Thyroid gland (tissue), 4 donors: ENCODE measurements around the gene CDH23. TPM values are rescaled to one million over a fixed set of nuclear protein-coding genes. Genes with fewer than 3 reads are reported as not detected.

Source experiments
- DNase-seq, 2 donors: peaks; one replicate each; pipeline ENCODE4 v3.0.0-alpha.2; 2019
- H3K27ac ChIP-seq, 3 donors: fragments of 200-600 bp; sonication (generic); 1 replicate in 2 of 3; 2 replicates in 1 of 3; pipeline ENCODE4 v1.5.1; 2016 to 2019; ENCODE audit warnings: mild to moderate bottlenecking in 1 of 3, moderate library complexity in 1 of 3
- H3K27me3 ChIP-seq: fragments of 200-600 bp; sonication (generic); one replicate; pipeline ENCODE4 v1.5.1; 2019
- H3K36me3 ChIP-seq, 2 donors: fragments of 200-600 bp; sonication (generic); one replicate each; pipeline ENCODE4 v1.5.1; 2016 to 2019
- H3K4me1 ChIP-seq, 2 donors: fragments of 200-600 bp; sonication (generic); one replicate each; pipeline ENCODE4 v1.5.1; 2017 to 2019
- H3K4me3 ChIP-seq, 3 donors: fragments of 200-600 bp; sonication (generic); replicated peaks in 1 of 3; 1 replicate in 2 of 3; 2 replicates in 1 of 3; pipeline ENCODE4 v1.5.1; 2016; ENCODE audit warnings: mild to moderate bottlenecking in 1 of 3
- H3K9me3 ChIP-seq: fragments of 200-600 bp; sonication (generic); one replicate; pipeline ENCODE4 v1.5.1; 2017
- POLR2A ChIP-seq, 2 donors: fragments of 450-650 bp; IDR thresholded peaks; one replicate each; pipeline ENCODE4 v1.6.1; 2017; ENCODE audit warnings: antibody characterized with exemption in 2 of 2, mild to moderate bottlenecking in 2 of 2, moderate library complexity in 1 of 2
- WGBS, 2 donors: methylation state at CpG; one replicate each; pipeline ENCODE4 v1.1.5; 2017; 5-methylcytosine and 5-hydroxymethylcytosine counted together
- intact Hi-C: fragments of 100-400 bp; cut with DNase I; formaldehyde crosslinking; loops from one replicate; pipeline ENCODE4 v1.15.1; 2023
- total RNA-seq, 4 donors: library from RNA; depleted of rRNA; stranded (reverse); fragments of >200 nt; gene quantifications; one replicate each; pipeline ENCODE4 v1.2.3, GENCODE V29; 2016
- TF ChIP-seq, protein P1 (sequence below), 6 experiments: fragments of 200-600 bp in 3 of 6; fragments of 450-650 bp in 3 of 6; sonication (generic) in 3 of 6; IDR thresholded peaks; one replicate each; pipeline ENCODE4 v1.5.1; 2016 to 2019; ENCODE audit warnings: antibody characterized with exemption in 6 of 6, mild to moderate bottlenecking in 2 of 6, inconsistent platforms in 1 of 6, moderate library complexity in 1 of 6

The CDH23 gene
- total RNA-seq, 4 donors from 2014 or later: 3.0 to 4.2 (median 3.9) TPM

DNA sequence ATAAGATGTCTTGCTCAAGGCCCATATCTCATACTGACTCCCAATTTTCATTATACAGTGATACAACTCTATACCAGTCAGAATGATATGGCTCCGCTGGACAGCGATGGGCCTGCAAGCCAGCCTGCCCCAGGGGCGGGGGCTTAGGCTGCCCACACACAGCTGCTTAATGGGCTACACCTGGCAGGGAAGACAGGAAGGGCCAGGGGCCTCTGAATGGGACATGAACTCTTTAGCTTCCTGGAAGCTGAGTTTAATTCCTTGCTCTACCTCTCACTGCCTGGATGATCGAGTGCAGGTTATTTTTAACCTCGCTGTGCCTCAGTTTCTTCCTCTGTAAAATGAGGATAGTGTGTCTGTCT is 210.3 kb downstream of the CDH23 start:
- no peak for DNase-seq
- 83 to 97% methylated on average over 4 to 5 of the region's 5 CpGs for WGBS, 2 donors
- Histone ChIP-seq H3K27ac (no peak overlapping the region), H3K4me3 (no peak overlapping the region), H3K4me1 (peaks cover 0 to 3% of the 10 kb centered on the region in 2 donors), H3K36me3 (no peaks in the 10 kb centered on the region), H3K9me3 (no peaks in the 10 kb centered on the region), H3K27me3 (no peaks in the 10 kb centered on the region)
- TF ChIP-seq, protein P1, sequence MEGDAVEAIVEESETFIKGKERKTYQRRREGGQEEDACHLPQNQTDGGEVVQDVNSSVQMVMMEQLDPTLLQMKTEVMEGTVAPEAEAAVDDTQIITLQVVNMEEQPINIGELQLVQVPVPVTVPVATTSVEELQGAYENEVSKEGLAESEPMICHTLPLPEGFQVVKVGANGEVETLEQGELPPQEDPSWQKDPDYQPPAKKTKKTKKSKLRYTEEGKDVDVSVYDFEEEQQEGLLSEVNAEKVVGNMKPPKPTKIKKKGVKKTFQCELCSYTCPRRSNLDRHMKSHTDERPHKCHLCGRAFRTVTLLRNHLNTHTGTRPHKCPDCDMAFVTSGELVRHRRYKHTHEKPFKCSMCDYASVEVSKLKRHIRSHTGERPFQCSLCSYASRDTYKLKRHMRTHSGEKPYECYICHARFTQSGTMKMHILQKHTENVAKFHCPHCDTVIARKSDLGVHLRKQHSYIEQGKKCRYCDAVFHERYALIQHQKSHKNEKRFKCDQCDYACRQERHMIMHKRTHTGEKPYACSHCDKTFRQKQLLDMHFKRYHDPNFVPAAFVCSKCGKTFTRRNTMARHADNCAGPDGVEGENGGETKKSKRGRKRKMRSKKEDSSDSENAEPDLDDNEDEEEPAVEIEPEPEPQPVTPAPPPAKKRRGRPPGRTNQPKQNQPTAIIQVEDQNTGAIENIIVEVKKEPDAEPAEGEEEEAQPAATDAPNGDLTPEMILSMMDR (IDR thresholded peaks at IDR 0.05): no peak
- TF ChIP-seq POLR2A (IDR thresholded peaks at IDR 0.05): no peak
- intact Hi-C loops: no loop called here

DNA sequence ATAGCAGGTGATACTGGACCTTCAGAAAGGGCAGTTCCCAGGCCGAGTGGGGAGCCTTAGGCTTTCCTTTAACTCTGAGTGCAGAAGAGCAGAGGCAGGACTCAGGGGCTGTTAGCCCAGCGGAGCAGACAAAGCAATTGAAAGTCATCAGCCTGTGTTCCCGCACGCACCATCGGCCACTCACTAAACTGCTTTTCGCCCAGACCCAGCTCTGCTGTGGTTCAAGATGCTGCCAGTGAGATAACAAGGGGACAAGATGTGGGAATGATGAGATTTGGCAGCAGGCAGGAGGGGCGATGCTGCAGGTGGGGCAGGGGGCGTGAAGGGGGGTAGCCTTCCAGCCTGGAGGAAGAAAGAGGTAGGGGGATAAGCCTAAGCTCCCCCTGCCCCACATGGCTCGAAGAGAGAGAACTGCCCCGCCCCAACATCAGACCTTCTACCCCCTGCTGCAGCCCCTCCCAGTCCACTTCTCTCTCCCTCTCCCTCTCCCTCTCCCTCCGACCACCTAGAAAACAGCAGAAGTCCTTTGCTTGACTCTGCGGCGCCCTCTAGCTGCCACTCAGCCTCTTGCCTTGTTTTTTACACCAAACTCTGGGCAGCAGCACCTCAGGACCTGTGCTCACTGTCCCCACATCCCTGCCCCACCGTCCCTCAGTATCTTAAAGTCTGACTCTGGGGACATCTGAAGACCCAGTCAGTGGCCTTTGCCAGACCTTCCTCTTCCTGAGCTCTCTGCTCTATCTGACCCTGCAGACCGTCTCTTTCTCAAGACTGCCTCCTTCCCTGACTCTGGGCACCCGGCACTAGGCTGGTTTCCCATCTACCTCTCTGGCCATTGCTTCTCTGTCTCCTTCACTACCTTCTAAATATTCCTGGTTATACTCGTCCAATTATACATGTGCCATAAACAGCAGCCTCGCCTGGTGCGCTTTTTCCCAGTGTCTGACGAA is 212.4 kb downstream of the CDH23 start:
- no peaks in the 10 kb centered on the region for H3K36me3 ChIP-seq
- H3K4me1 ChIP-seq: peaks cover 0 to 17% of the 10 kb centered on the region in 2 donors
- no peak overlapping the region for H3K27ac ChIP-seq
- H3K4me3 ChIP-seq: no peak overlapping the region
- intact Hi-C loops: no loop called here
- WGBS, 2 donors: 47 to 56% methylated on average over 20 of the region's 20 CpGs
- DNase-seq: peak; percentile 82 to 86
- TF ChIP-seq POLR2A (IDR thresholded peaks at IDR 0.05): no peak
- TF ChIP-seq, protein P1 (IDR thresholded peaks at IDR 0.05): peak; percentile 51 to 86 (median 63)
- H3K27me3 ChIP-seq: no peaks in the 10 kb centered on the region
- no peaks in the 10 kb centered on the region for H3K9me3 ChIP-seq

DNA sequence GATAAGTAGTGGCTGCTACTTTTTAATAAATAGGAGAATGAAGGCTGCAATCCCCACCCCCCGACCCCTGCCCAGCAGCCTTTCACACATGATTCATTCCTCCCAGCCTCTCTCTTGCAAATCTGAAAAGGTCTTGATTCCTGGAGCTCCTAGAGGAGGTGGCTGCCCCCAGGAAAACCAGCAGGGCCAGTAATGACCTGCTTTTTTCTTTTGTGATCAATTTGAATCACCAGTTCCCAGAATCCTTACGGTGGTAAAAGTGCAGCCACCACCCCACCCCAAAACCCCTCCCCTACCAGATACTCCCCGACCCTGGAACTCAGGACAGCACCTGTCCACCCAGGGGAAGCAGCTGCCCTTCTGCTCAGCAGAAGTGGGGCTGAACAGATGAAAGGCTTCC is 213.9 kb downstream of the CDH23 start:
- DNase-seq: no peak
- 64 to 80% methylated on average over 3 of the region's 3 CpGs for WGBS, 2 donors
- H3K4me3 ChIP-seq: no peak overlapping the region
- H3K27me3 ChIP-seq: no peaks in the 10 kb centered on the region
- intact Hi-C loops: no loop called here
- H3K27ac ChIP-seq: no peak overlapping the region
- H3K4me1 ChIP-seq: peaks cover 6 to 30% of the 10 kb centered on the region in 2 donors
- H3K36me3 ChIP-seq: no peaks in the 10 kb centered on the region
- no peaks in the 10 kb centered on the region for H3K9me3 ChIP-seq
- no peak for TF ChIP-seq POLR2A (IDR thresholded peaks at IDR 0.05)
- TF ChIP-seq, protein P1 (IDR thresholded peaks at IDR 0.05): no peak

DNA sequence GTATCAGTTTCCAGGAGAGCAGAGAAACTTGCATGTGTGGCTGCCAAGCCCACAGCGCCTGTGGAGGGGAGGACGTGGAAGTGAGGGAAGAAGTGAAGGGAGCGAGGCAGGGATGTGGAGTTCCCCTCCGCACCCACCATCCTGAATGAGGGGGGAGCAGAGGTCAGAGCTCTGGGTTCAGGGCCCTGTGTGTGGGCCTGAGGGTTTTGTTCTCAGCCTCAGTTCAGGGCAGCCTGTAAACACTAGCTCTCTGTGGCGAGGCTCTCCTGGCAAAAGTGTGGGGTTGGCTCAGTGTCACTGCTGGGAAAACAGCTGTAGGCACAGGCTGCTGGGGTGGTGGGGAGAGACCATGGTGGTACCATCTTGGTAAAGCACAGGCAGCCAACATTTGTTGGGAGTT is 214.4 kb downstream of the CDH23 start:
- intact Hi-C loops: no loop called here
- Histone ChIP-seq H3K4me3 (no peak overlapping the region), H3K9me3 (no peaks in the 10 kb centered on the region), H3K4me1 (peaks cover 8 to 30% of the 10 kb centered on the region in 2 donors), H3K27ac (no peak overlapping the region), H3K27me3 (no peaks in the 10 kb centered on the region), H3K36me3 (no peaks in the 10 kb centered on the region)
- WGBS, 2 donors: 85 to 89% methylated on average over 5 of the region's 5 CpGs
- DNase-seq: no peak
- no peak for TF ChIP-seq POLR2A (IDR thresholded peaks at IDR 0.05)
- TF ChIP-seq, protein P1 (IDR thresholded peaks at IDR 0.05): no peak

DNA sequence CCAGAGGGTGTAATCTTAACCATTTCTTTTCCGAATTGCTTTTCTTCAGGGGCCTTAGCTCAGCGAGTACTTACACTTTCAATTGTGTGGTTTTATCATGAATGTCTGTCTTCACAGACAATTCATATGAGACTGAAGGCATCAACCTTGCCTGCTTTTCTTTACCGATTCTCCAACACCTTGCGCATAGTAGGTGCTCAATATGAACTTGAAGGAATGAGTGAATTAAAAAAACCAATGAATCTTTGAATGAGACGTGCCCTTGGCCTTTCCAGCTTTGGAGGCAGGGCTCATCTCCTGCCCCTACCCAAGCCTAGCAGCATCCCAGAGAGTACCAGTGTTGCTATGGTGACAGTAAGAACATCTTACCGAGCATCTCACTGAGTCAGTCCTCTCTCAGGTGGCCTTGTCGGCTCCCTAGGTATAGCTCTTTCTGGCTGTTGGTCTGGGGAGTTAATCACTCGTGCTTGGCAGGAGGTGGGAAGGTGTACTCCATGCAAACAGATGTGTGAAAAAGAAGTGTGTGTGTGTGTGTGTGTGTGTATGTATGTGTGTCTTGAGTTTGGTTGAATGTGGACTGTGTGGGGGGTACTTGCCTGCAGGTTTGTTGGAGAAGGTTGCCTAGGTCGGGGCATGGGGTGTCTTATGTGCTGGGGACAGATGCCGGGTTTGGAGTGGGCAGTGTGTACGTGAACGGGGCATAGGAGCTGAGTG is 215.1 kb downstream of the CDH23 start:
- peaks cover 8 to 30% of the 10 kb centered on the region in 2 donors for H3K4me1 ChIP-seq
- no peak overlapping the region for H3K4me3 ChIP-seq
- H3K9me3 ChIP-seq: no peaks in the 10 kb centered on the region
- DNase-seq: no peak
- no peaks in the 10 kb centered on the region for H3K36me3 ChIP-seq
- no peaks in the 10 kb centered on the region for H3K27me3 ChIP-seq
- intact Hi-C loops: no loop called here
- H3K27ac ChIP-seq: no peak overlapping the region
- TF ChIP-seq POLR2A (IDR thresholded peaks at IDR 0.05): no peak
- TF ChIP-seq, protein P1 (IDR thresholded peaks at IDR 0.05): no peak
- 80 to 85% methylated on average over 12 of the region's 12 CpGs for WGBS, 2 donors
